Measurements from ENCODE around the gene ARHGEF28.

Gene ARHGEF28

GRCh38 chr5:73973135-73973534, 347.1 kb downstream of the ARHGEF28 start:
- no peak for DNase-seq

DNA sequence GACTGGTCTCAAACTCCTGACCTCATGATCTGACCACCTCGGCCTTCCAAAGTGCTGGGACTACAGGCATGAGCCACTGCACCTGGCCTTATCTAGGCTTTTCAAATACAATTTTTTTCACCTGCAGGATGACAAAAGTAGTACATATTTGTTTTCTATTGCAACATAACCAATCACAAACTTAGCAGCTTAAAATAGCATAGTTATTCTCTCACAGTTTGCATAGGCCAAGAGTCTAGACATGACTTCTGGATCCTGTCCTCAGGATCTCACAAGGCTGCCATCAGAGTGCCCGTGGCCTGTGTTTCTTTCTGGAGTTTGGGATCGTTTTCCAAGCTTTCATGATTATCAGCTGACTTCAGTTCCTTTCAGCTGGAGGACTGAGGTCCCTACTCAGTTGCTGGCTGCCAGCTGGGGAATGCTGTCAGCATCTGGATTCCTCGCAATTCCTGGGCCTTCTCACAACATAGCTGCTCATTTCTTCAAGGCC, 348.9 kb downstream of the ARHGEF28 start:
- DNase-seq = no peak

GRCh38 chr5:73975845-73976244, 349.8 kb downstream of the ARHGEF28 start:
- no peak for DNase-seq

GRCh38 chr5:73977146-73977545, 351.1 kb downstream of the ARHGEF28 start:
- no peak for DNase-seq

GRCh38 chr5:73979321-73979720, 353.3 kb downstream of the ARHGEF28 start:
- DNase-seq = no peak

GRCh38 chr5:73981704-73982103, 355.7 kb downstream of the ARHGEF28 start:
- no peak for DNase-seq

- no peak for DNase-seq
These were observed 357.6 kb downstream of the ARHGEF28 start for GRCh38 chr5:73983644-73984043.

DNA sequence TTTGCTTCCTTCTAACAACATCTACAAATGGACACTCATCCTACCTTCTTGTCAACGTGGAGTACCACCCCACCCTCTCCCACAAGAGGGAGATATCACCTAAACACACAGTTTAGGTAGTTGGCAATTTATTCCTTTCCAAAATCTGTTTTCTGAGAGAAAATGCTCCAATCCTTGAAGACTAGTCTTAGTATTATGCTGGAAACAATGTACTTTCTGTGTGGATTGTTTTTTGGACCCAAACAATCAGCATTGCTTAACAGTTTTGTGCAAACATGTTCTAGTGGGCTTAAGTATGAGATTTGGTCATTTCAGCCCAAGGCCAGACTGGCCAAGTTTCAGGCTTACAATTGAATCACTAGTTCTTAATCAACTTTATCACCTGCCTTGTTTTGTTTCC, 359.1 kb downstream of the ARHGEF28 start:
- peak; percentile 46 for DNase-seq

GRCh38 chr5:73986729-73987128, 360.7 kb downstream of the ARHGEF28 start:
- no peak for DNase-seq

DNA sequence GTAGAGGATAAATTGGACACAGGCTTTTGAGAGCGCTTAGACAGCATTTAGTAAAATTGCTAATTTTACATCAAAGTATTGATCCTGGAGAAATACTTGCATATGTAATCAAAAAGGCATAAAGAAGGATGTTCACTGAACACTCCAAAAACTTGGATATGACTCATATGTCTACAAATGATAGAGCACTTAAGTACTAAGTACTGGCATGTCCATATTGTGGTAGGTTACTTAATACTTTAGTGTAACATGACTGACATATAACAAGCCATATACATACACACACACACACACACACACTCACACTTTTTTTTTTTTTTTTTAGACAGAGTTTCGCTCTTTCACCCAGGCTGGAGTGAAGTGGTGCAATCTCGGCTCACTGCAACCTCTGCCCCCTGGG, 361.9 kb downstream of the ARHGEF28 start:
- no peak for DNase-seq

- DNase-seq = no peak
These were observed 364.0 kb downstream of the ARHGEF28 start for GRCh38 chr5:73989956-73990355.
